ENCODE results near the gene FSD1L. TPM values are rescaled to one million over a fixed set of nuclear protein-coding genes. Genes with fewer than 3 reads are reported as not detected.

The FSD1L gene
- total RNA-seq, 2 donors from 2014 or later = 13.4 to 14.3 TPM

- H3K27me3 Mint-ChIP-seq (ENCODE audit: insufficient read depth) = no peaks in the 10 kb centered on the region
- H3K9me3 Mint-ChIP-seq = peaks cover 38% of the 10 kb centered on the region
- Histone ChIP-seq H3K27me3 (ENCODE audit: control insufficient read depth, insufficient read depth, low read length, poor library complexity, severe bottlenecking) (no peaks in the 10 kb centered on the region), H3K27ac (ENCODE audit: low read depth, low read length) (no peak overlapping the region), H3K9me3 (ENCODE audit: control insufficient read depth, low read length) (peaks cover 8% of the 10 kb centered on the region), H3K9ac (ENCODE audit: extremely low read depth, low read length, poor library complexity, severe bottlenecking) (no peak overlapping the region), H3K4me1 (ENCODE audit: control insufficient read depth, insufficient read depth, low read length) (no peaks in the 10 kb centered on the region), H3K36me3 (ENCODE audit: control insufficient read depth, insufficient read depth, low read length) (peaks cover 9% of the 10 kb centered on the region), H3K4me3 (ENCODE audit: low read length) (no peak overlapping the region)
- no peak for DNase-seq
- no peaks in the 10 kb centered on the region for H3K4me1 Mint-ChIP-seq
- peaks cover 48% of the 10 kb centered on the region for H3K36me3 Mint-ChIP-seq (ENCODE audit: low read depth)
- TF ChIP-seq CTCF (conservative IDR thresholded peaks at IDR 0.05) = no peak
- H3K27ac Mint-ChIP-seq = no peak overlapping the region
- no peak overlapping the region for H3K4me3 Mint-ChIP-seq
- 96 to 100% methylated on average over 2 of the region's 2 CpGs for WGBS, 2 experiments (ENCODE audit: insufficient coverage in 1 of 2, insufficient read length in 1 of 2)
Measured at GRCh38 chr9:105496826-105497225, 49.0 kb downstream of the FSD1L start.

DNA sequence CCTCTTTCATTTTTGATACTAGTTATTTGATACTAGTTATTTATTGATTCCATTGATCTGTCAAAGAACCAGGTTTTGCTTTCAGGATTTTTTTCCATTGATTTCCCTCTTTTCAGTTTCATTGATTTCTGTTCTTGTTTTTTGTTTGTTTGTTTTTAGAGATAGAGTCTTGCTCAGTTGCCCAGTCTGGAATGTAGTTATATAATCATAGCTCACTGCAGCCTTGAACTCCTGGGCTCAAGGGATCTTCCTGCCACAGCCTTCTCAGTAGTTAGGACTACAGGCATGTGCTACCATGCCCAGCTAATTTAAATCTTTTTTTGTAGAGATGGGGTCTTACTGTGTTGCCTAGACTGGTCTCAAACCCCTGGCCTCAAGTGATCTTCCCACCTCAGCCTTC is 49.9 kb downstream of the FSD1L start:
- H3K27ac ChIP-seq (ENCODE audit: low read depth, low read length) = no peak overlapping the region
- Mint-ChIP-seq H3K4me1 (no peaks in the 10 kb centered on the region), H3K4me3 (no peak overlapping the region), H3K27me3 (ENCODE audit: insufficient read depth) (no peaks in the 10 kb centered on the region), H3K9me3 (peaks cover 31% of the 10 kb centered on the region), H3K36me3 (ENCODE audit: low read depth) (peaks cover 44% of the 10 kb centered on the region), H3K27ac (no peak overlapping the region)
- H3K4me1 ChIP-seq (ENCODE audit: control insufficient read depth, insufficient read depth, low read length) = no peaks in the 10 kb centered on the region
- H3K9me3 ChIP-seq (ENCODE audit: control insufficient read depth, low read length) = peaks cover 8% of the 10 kb centered on the region
- no peak for TF ChIP-seq CTCF (conservative IDR thresholded peaks at IDR 0.05)
- H3K9ac ChIP-seq (ENCODE audit: extremely low read depth, low read length, poor library complexity, severe bottlenecking) = no peak overlapping the region
- peaks cover 9% of the 10 kb centered on the region for H3K36me3 ChIP-seq (ENCODE audit: control insufficient read depth, insufficient read depth, low read length)
- no peak for DNase-seq
- no peaks in the 10 kb centered on the region for H3K27me3 ChIP-seq (ENCODE audit: control insufficient read depth, insufficient read depth, low read length, poor library complexity, severe bottlenecking)
- no peak overlapping the region for H3K4me3 ChIP-seq (ENCODE audit: low read length)

DNA sequence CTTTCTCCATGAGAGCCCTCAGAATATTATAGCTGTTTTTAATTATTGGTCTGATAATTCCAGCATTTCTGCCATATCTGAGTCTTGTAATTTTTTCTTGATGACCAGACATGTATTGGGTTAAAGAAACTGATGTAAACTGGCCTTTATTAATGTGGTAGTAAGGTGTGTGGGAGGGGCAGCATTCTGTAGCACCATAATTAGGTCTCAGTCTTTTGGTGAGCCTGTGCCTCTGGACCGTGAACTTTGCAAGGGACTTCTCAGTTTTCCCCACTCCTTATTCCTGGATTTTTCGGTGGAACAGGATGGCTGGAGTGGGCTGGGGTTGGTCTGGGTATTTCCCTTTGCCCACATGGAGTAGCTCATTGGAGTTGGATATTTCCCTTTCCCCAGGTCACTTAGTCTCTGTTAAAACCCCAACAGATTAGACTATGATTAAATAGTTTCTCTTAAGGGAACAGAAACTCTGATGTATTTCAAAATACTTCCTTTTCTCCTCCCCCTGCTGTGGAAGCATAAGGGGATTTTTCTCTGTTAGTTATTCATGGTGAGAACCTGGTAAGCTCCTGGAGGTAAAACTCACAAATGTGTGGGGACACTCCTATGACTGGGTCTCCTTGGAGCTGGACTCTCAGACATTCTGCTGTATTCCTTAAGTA is 52.4 kb downstream of the FSD1L start:
- Histone ChIP-seq H3K36me3 (ENCODE audit: control insufficient read depth, insufficient read depth, low read length) (peaks cover 9% of the 10 kb centered on the region), H3K9me3 (ENCODE audit: control insufficient read depth, low read length) (peaks cover 8% of the 10 kb centered on the region), H3K27ac (ENCODE audit: low read depth, low read length) (no peak overlapping the region), H3K4me3 (ENCODE audit: low read length) (no peak overlapping the region), H3K9ac (ENCODE audit: extremely low read depth, low read length, poor library complexity, severe bottlenecking) (no peak overlapping the region), H3K4me1 (ENCODE audit: control insufficient read depth, insufficient read depth, low read length) (no peaks in the 10 kb centered on the region), H3K27me3 (ENCODE audit: control insufficient read depth, insufficient read depth, low read length, poor library complexity, severe bottlenecking) (no peaks in the 10 kb centered on the region)
- H3K36me3 Mint-ChIP-seq (ENCODE audit: low read depth) = peaks cover 30% of the 10 kb centered on the region
- no peak for DNase-seq
- peaks cover 3% of the 10 kb centered on the region for H3K4me1 Mint-ChIP-seq
- no peaks in the 10 kb centered on the region for H3K27me3 Mint-ChIP-seq (ENCODE audit: insufficient read depth)
- WGBS, 2 experiments (ENCODE audit: insufficient coverage in 1 of 2, insufficient read length in 1 of 2) = 95 to 100% methylated on average over 1 to 2 of the region's 2 CpGs
- H3K27ac Mint-ChIP-seq = no peak overlapping the region
- no peak overlapping the region for H3K4me3 Mint-ChIP-seq
- H3K9me3 Mint-ChIP-seq = peaks cover 20% of the 10 kb centered on the region
- no peak for TF ChIP-seq CTCF (conservative IDR thresholded peaks at IDR 0.05)

Measured in endodermal cell (in vitro differentiated cells).